Loucy (cell line): ENCODE data around the gene MAP4K2.

Source experiments
- EZH2phosphoT487 ChIP-seq: fragments of 200-600 bp; IDR thresholded peaks from 2 replicates; pipeline ENCODE4 v1.6.1; 2018; ENCODE audit warnings: antibody characterized with exemption, mild to moderate bottlenecking, moderate library complexity, borderline replicate concordance
- TF ChIP-seq, protein P1 (sequence below): fragments of 200-600 bp; sonication (generic); conservative IDR thresholded peaks from 2 replicates; pipeline ENCODE4 v1.5.1; 2014; ENCODE audit warnings: mild to moderate bottlenecking, antibody characterized with exemption, low read length

DNA sequence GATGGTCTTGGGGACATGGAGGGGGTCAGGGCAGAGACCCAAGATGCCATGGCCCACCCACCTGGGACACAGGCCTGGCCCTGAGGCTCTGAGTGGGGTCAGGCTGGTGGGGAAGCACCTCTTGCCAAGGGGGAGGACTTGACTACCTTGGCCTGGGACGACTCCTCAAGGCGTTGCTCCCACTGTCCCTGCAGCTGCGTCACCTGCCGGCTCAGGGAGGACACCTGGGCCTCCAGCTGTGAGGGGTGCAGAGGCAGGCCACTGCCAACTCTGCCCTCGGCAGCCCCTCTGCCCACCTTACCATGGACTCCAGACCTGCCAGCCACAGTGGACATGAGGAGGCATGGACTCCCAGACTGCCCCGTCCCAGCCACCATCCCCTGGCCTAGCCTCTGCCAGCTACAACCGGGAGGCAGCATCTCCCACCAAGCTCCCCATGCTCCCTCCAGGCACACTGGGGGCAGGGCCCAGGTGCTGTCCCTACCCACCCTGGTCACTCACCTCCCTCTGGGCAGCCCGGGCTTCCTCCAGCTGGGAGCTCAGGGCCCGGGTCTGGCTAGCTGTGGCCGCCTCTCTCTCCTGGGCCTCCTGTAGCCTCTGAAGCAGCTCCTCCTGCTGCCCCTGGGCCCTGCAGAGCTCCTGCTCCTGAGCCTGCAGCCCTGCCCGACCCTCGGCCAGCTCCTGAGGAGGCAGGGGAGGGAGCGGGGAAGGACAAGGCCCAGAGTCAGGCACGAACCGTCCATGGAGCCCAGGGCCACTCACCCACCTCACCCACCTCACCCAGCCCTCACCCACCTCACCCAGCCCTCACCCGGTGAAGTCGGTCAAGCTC is 32.8 kb upstream of the MAP4K2 start:
- TF ChIP-seq, protein P1, sequence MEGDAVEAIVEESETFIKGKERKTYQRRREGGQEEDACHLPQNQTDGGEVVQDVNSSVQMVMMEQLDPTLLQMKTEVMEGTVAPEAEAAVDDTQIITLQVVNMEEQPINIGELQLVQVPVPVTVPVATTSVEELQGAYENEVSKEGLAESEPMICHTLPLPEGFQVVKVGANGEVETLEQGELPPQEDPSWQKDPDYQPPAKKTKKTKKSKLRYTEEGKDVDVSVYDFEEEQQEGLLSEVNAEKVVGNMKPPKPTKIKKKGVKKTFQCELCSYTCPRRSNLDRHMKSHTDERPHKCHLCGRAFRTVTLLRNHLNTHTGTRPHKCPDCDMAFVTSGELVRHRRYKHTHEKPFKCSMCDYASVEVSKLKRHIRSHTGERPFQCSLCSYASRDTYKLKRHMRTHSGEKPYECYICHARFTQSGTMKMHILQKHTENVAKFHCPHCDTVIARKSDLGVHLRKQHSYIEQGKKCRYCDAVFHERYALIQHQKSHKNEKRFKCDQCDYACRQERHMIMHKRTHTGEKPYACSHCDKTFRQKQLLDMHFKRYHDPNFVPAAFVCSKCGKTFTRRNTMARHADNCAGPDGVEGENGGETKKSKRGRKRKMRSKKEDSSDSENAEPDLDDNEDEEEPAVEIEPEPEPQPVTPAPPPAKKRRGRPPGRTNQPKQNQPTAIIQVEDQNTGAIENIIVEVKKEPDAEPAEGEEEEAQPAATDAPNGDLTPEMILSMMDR: no peak
- no peak for TF ChIP-seq EZH2phosphoT487
